Measurements from ENCODE around the gene DIPK2B. TPM values are rescaled to one million over a fixed set of nuclear protein-coding genes. Genes with fewer than 3 reads are reported as not detected.

The DIPK2B gene
- total and polyA plus RNA-seq, 10 of the 15 experiments (the other 5 are each of a cell fraction or from before 2014, with no cell fraction given), result not detected

- Histone ChIP-seq H3K4me3 (no peak overlapping the region), H3K9me3 (replicated peaks; ENCODE audit: control insufficient read depth, insufficient read depth, low read length) (no peaks in the 10 kb centered on the region), H3K36me3 (ENCODE audit: control insufficient read depth in 2 of 2, insufficient read depth in 2 of 2, low read length in 1 of 2) (no peaks in the 10 kb centered on the region), H3K79me2 (ENCODE audit: control insufficient read depth, insufficient read depth, low read length) (no peaks in the 10 kb centered on the region), H4K20me1 (ENCODE audit: control insufficient read depth, insufficient read depth) (no peaks in the 10 kb centered on the region), H3K27me3 (replicated peaks in 1 of 2; ENCODE audit: control insufficient read depth in 2 of 2, insufficient read depth in 2 of 2, low read length in 1 of 2) (no peaks in the 10 kb centered on the region; a peak in 1 of 4 replicates), H3K4me1 (ENCODE audit: control insufficient read depth, insufficient read depth, low read length) (no peaks in the 10 kb centered on the region), H3K27ac (ENCODE audit: control insufficient read depth, insufficient read depth) (no peak overlapping the region), H3K9ac (ENCODE audit: control insufficient read depth, insufficient read depth, low read length) (no peak overlapping the region), H2AFZ (ENCODE audit: control insufficient read depth, low read depth, low read length) (no peak overlapping the region), H3K4me2 (ENCODE audit: control insufficient read depth, insufficient read depth) (no peak overlapping the region)
- ATAC-seq, result no peak
- POLR2A ChIA-PET, result no interaction called here
- no TSS peak for BruUV-seq (replicated peaks)
- 3% methylated on average over 2 of the region's 2 CpGs for WGBS (ENCODE audit: insufficient coverage, insufficient replicate concordance, low lambda C conversion rate, missing lambda C conversion rate)
- in situ Hi-C loops (cut with MboI), result no loop called here
- no peak for FAIRE-seq
- CTCF ChIA-PET, result no interaction called here
- DNase-seq (ENCODE audit: low read depth, low spot score), result no peak
- RAD21 ChIA-PET (ENCODE audit: unreplicated experiment), result no interaction called here
- SMC1A ChIA-PET (ENCODE audit: uncharacterized antibody, unreplicated experiment), result interaction anchor here (0.7 kb wide), 1 partner anchor 536 kb away, joined by 3 read pairs; no protein-coding TSS in a partner anchor
- TF ChIP-seq RCOR1 (conservative IDR thresholded peaks at IDR 0.05; ENCODE audit: low read depth, low read length) (no peak), RELA (IDR thresholded peaks at IDR 0.05; ENCODE audit: borderline replicate concordance, partially characterized antibody) (no peak), MLLT1 (IDR thresholded peaks at IDR 0.05) (no peak), POLR2A (IDR thresholded peaks at IDR 0.05; ENCODE audit: low read depth, low read length) (no peak), KAT2A (conservative IDR thresholded peaks at IDR 0.05; ENCODE audit: control insufficient read depth, low read depth, low read length) (no peak), BHLHE40 (IDR thresholded peaks at IDR 0.05; ENCODE audit: borderline replicate concordance in 1 of 2, low read depth in 2 of 2, low read length in 1 of 2) (no peak), TCF12 (IDR thresholded peaks at IDR 0.05; ENCODE audit: low read depth, low read length) (no peak), ZNF384 (IDR thresholded peaks at IDR 0.05; ENCODE audit: borderline replicate concordance, low read depth, low read length) (no peak), BMI1 (IDR thresholded peaks at IDR 0.05; ENCODE audit: borderline replicate concordance) (no peak), PAX8 (IDR thresholded peaks at IDR 0.05) (no peak), ZBTB4 (CRISPR knock-in tag; IDR thresholded peaks at IDR 0.05) (no peak)
- intact Hi-C loops (cut with micrococcal nuclease; ENCODE audit: unreplicated experiment), result no loop called here
Observed at GRCh38 chrX:45196701-45197100, 4.0 kb downstream of the DIPK2B start.

All from GM12878 (cell line).